Measurements from ENCODE around the gene ILF3.
A peak's percentile ranks its signal among the peaks of the same experiment; 100 is the strongest.

Gene ILF3

DNA sequence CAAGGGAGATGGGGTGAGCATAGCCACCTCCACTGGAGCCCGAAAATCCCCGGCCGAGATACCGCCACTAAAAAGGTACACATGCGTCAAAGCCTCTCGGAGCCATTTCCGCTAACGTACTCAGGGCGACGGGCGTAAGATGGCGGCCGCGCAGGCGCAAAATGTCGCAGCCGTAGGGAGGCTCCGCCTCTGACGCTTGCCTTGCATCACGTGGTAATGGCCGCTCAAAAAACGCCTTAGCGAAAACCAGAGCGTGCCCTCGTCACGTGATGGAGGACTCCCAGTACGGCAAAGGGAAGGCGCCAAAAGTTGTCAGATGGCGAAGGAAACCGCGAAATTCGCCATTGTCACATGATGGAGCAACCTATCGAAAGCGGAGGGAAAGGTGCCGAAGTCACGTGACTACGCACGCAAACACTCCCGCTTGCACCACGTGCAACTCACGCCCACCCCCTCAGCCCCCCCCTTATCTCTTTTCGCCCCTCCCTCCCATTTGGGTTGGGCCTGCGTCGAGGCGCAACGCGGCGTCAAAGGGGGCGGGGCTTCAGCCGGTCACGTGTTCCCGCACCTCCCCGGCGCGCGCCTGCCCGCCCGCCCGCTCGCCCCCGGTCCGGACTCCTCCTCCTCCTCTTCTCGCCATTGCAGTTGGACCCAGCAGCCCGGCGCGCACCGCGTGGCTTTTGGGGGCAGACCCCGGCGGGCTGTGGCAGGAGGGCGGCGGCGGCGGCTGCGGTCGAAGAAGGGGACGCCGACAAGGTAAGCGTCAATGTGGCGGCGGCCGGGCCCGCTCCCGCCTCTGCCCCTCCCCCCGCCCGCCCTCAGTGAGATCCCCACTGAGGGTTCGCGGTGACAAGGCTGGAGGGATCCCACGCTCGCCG, at the start of gene ILF3:
ILF3 (plus strand) TSS at position 615 of the 878 bp plus-strand sequence. CDS start 16,260 bp downstream, outside the sequence.
- peaks cover 3% of the 10 kb centered on the region; the same call in 1 of the 2 replicates for H3K36me3 ChIP-seq (ENCODE audit: insufficient read depth, low read length)
- peak within 1 kb of the TSS; percentile 88 for H2AFZ ChIP-seq (ENCODE audit: low read length, unreplicated experiment)
- no peaks in the 10 kb centered on the region for H3K27me3 ChIP-seq (ENCODE audit: insufficient read depth, low read length)
- H3K79me2 ChIP-seq (ENCODE audit: control insufficient read depth, insufficient read depth, low read length, unreplicated experiment) = peaks cover 52% of the 10 kb centered on the region
- H3K27ac ChIP-seq (ENCODE audit: low read depth, low read length) = peak within 1 kb of the TSS; percentile 97
- H3K4me3 ChIP-seq (ENCODE audit: low read depth, low read length) = peak within 1 kb of the TSS; percentile 96
- H3K4me1 ChIP-seq (ENCODE audit: control insufficient read depth, insufficient read depth, low read length, unreplicated experiment) = no peaks in the 10 kb centered on the region

DNA sequence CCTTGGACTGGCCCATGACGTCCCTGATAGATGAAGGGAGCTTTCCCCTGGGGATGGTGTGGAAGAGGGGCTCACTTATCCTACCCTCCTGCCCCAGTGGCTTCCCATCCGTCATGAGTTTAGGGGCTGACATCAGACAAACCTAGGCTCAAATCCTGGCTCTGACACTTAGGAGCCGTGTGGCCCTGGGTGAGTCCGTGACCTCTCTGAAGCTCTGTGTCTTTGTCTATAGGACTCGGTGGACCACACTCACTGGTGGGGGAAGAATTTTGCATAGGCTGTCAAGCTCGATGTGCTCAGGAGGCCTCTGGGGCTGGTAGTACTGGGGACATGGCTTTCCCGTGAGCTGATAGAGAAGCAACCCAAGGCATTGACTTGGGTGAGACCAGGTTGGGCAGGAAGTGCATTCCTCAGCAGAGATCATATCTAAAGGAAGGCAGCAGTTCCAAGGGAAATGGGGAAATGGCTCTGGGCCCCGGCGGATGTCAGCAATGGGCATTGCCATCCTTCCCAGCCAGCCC, 49.6 kb upstream of the ILF3 start:
- H2AFZ ChIP-seq (ENCODE audit: low read length, unreplicated experiment) = no peak overlapping the region
- no peak overlapping the region for H3K4me3 ChIP-seq (ENCODE audit: low read depth, low read length)
- H3K27ac ChIP-seq (ENCODE audit: low read depth, low read length) = no peak overlapping the region
- no peaks in the 10 kb centered on the region for H3K36me3 ChIP-seq (ENCODE audit: insufficient read depth, low read length)
- H3K4me1 ChIP-seq (ENCODE audit: control insufficient read depth, insufficient read depth, low read length, unreplicated experiment) = peaks cover 6% of the 10 kb centered on the region
- H3K27me3 ChIP-seq (ENCODE audit: insufficient read depth, low read length) = no peaks in the 10 kb centered on the region
- H3K79me2 ChIP-seq (ENCODE audit: control insufficient read depth, insufficient read depth, low read length, unreplicated experiment) = peaks cover 21% of the 10 kb centered on the region

GRCh38 chr19:10611907-10612306, 42.2 kb upstream of the ILF3 start:
- Histone ChIP-seq H3K4me1 (ENCODE audit: control insufficient read depth, insufficient read depth, low read length, unreplicated experiment) (peaks cover 7% of the 10 kb centered on the region), H3K27me3 (ENCODE audit: insufficient read depth, low read length) (no peaks in the 10 kb centered on the region), H3K4me3 (ENCODE audit: low read depth, low read length) (no peak overlapping the region), H3K36me3 (ENCODE audit: insufficient read depth, low read length) (no peaks in the 10 kb centered on the region), H2AFZ (ENCODE audit: low read length, unreplicated experiment) (no peak overlapping the region), H3K79me2 (ENCODE audit: control insufficient read depth, insufficient read depth, low read length, unreplicated experiment) (peaks cover 9% of the 10 kb centered on the region), H3K27ac (ENCODE audit: low read depth, low read length) (no peak overlapping the region)

DNA sequence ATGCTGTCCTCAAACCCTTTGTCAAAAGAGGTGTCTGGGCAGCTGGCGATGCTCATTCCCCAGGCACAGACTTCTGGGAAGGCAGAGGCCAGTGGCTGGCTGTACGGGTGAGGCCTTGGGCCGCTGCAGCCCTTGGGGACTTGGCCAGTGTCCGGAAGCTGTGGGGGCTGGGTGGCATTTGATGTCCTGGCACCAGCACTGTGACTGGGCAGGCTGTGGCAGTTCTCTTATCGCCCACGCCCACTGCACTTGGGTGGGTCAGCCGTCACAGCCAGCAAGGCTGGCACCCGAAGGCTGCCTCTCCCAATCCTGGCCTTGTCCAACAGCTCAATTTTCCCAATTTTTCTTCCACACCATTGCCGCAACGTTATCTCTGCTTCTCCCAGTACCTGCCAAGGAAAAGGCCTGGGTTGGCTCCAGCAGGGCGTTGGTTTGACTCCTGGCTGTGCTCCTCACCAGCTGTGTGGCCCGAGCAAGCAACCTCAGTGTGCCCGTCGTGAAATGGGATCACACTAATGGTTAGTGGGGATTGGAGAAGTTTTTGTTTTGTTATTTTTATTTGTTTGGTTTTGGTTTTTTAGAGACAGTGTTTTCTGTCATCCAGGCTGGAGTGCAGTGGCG, 41.5 kb upstream of the ILF3 start:
- H3K4me3 ChIP-seq (ENCODE audit: low read depth, low read length) = peak overlapping the region; percentile 12; the same call in 1 of the 2 replicates
- no peak overlapping the region for H3K27ac ChIP-seq (ENCODE audit: low read depth, low read length)
- H3K4me1 ChIP-seq (ENCODE audit: control insufficient read depth, insufficient read depth, low read length, unreplicated experiment) = peaks cover 12% of the 10 kb centered on the region
- H3K36me3 ChIP-seq (ENCODE audit: insufficient read depth, low read length) = no peaks in the 10 kb centered on the region
- H3K27me3 ChIP-seq (ENCODE audit: insufficient read depth, low read length) = no peaks in the 10 kb centered on the region
- H3K79me2 ChIP-seq (ENCODE audit: control insufficient read depth, insufficient read depth, low read length, unreplicated experiment) = peaks cover 13% of the 10 kb centered on the region
- H2AFZ ChIP-seq (ENCODE audit: low read length, unreplicated experiment) = no peak overlapping the region

- Histone ChIP-seq H3K27me3 (ENCODE audit: insufficient read depth, low read length) (no peaks in the 10 kb centered on the region), H3K4me3 (ENCODE audit: low read depth, low read length) (no peak overlapping the region), H3K4me1 (ENCODE audit: control insufficient read depth, insufficient read depth, low read length, unreplicated experiment) (peaks cover 13% of the 10 kb centered on the region), H3K79me2 (ENCODE audit: control insufficient read depth, insufficient read depth, low read length, unreplicated experiment) (peaks cover 13% of the 10 kb centered on the region), H2AFZ (ENCODE audit: low read length, unreplicated experiment) (no peak overlapping the region), H3K27ac (ENCODE audit: low read depth, low read length) (no peak overlapping the region), H3K36me3 (ENCODE audit: insufficient read depth, low read length) (no peaks in the 10 kb centered on the region)
These were observed 38.6 kb upstream of the ILF3 start for GRCh38 chr19:10615429-10616023.

- H3K4me3 ChIP-seq (ENCODE audit: low read depth, low read length) = peak overlapping the region; percentile 29; the same call in 1 of the 2 replicates
- H3K4me1 ChIP-seq (ENCODE audit: control insufficient read depth, insufficient read depth, low read length, unreplicated experiment) = peaks cover 9% of the 10 kb centered on the region
- H3K36me3 ChIP-seq (ENCODE audit: insufficient read depth, low read length) = no peaks in the 10 kb centered on the region
- peak overlapping the region; percentile 82 for H3K27ac ChIP-seq (ENCODE audit: low read depth, low read length)
- peaks cover 15% of the 10 kb centered on the region for H3K79me2 ChIP-seq (ENCODE audit: control insufficient read depth, insufficient read depth, low read length, unreplicated experiment)
- H3K27me3 ChIP-seq (ENCODE audit: insufficient read depth, low read length) = no peaks in the 10 kb centered on the region
- H2AFZ ChIP-seq (ENCODE audit: low read length, unreplicated experiment) = peak overlapping the region; percentile 50
These were observed 36.6 kb upstream of the ILF3 start for GRCh38 chr19:10617409-10618121.

DNA sequence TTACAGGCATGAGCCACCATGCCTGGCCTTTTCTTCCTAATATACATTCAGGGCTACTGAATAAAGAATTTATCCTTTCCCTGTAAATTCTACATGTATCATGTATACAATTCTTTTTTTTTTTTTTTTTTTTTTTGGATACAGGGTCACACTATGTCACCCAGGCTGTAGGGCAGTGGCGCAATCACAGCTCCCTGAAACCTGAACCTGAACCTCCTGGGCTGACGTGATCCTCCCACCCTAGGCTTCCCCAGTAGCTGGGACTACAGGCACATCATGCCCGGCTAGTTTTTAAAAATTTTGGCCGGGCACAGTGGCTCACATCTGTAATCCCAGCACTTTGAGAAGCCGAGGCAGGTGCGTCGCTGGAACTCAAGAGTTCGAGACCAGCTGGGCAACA, 35.3 kb upstream of the ILF3 start:
- peaks cover 15% of the 10 kb centered on the region for H3K79me2 ChIP-seq (ENCODE audit: control insufficient read depth, insufficient read depth, low read length, unreplicated experiment)
- no peak overlapping the region for H3K27ac ChIP-seq (ENCODE audit: low read depth, low read length)
- H3K27me3 ChIP-seq (ENCODE audit: insufficient read depth, low read length) = no peaks in the 10 kb centered on the region
- H3K36me3 ChIP-seq (ENCODE audit: insufficient read depth, low read length) = no peaks in the 10 kb centered on the region
- no peak overlapping the region for H2AFZ ChIP-seq (ENCODE audit: low read length, unreplicated experiment)
- peaks cover 6% of the 10 kb centered on the region for H3K4me1 ChIP-seq (ENCODE audit: control insufficient read depth, insufficient read depth, low read length, unreplicated experiment)
- H3K4me3 ChIP-seq (ENCODE audit: low read depth, low read length) = no peak overlapping the region

GRCh38 chr19:10620786-10621185, 33.4 kb upstream of the ILF3 start:
- Histone ChIP-seq H2AFZ (ENCODE audit: low read length, unreplicated experiment) (no peak overlapping the region), H3K36me3 (ENCODE audit: insufficient read depth, low read length) (no peaks in the 10 kb centered on the region), H3K4me1 (ENCODE audit: control insufficient read depth, insufficient read depth, low read length, unreplicated experiment) (peaks cover 10% of the 10 kb centered on the region), H3K27ac (ENCODE audit: low read depth, low read length) (no peak overlapping the region), H3K79me2 (ENCODE audit: control insufficient read depth, insufficient read depth, low read length, unreplicated experiment) (peaks cover 11% of the 10 kb centered on the region), H3K27me3 (ENCODE audit: insufficient read depth, low read length) (no peaks in the 10 kb centered on the region), H3K4me3 (ENCODE audit: low read depth, low read length) (no peak overlapping the region)

DNA sequence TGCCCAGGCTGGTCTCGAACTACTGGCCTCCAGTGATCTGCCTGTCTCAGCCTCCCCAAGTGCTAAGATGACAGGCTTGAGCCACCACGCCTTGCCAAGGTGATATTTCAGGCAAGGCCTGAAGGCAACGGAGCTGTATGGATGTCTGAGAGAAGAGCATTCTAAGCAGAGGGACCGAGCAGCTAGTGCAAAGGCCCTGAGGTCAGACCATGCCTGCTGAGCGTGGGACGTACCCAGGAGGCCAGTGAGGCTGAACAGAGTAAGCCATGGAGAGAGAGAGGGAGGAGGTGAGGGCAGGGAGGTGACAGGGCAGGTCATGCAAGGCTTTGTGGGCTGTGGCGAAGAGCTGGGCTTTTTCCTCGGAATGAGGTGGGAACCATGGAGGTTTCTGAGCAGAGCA, 32.2 kb upstream of the ILF3 start:
- peaks cover 13% of the 10 kb centered on the region for H3K79me2 ChIP-seq (ENCODE audit: control insufficient read depth, insufficient read depth, low read length, unreplicated experiment)
- H3K27ac ChIP-seq (ENCODE audit: low read depth, low read length) = no peak overlapping the region
- H3K4me1 ChIP-seq (ENCODE audit: control insufficient read depth, insufficient read depth, low read length, unreplicated experiment) = peaks cover 10% of the 10 kb centered on the region

GRCh38 chr19:10624585-10624984, 29.6 kb upstream of the ILF3 start:
- Histone ChIP-seq H3K36me3 (ENCODE audit: insufficient read depth, low read length) (no peaks in the 10 kb centered on the region), H3K27ac (ENCODE audit: low read depth, low read length) (no peak overlapping the region), H3K4me1 (ENCODE audit: control insufficient read depth, insufficient read depth, low read length, unreplicated experiment) (peaks cover 4% of the 10 kb centered on the region), H3K4me3 (ENCODE audit: low read depth, low read length) (peak overlapping the region; percentile 75), H3K27me3 (ENCODE audit: insufficient read depth, low read length) (no peaks in the 10 kb centered on the region), H3K79me2 (ENCODE audit: control insufficient read depth, insufficient read depth, low read length, unreplicated experiment) (peaks cover 9% of the 10 kb centered on the region), H2AFZ (ENCODE audit: low read length, unreplicated experiment) (no peak overlapping the region)

More for the DNA sequence above, 32.2 kb upstream of the ILF3 start:
- Histone ChIP-seq H3K27me3 (ENCODE audit: insufficient read depth, low read length) (no peaks in the 10 kb centered on the region), H3K4me3 (ENCODE audit: low read depth, low read length) (no peak overlapping the region), H2AFZ (ENCODE audit: low read length, unreplicated experiment) (no peak overlapping the region), H3K36me3 (ENCODE audit: insufficient read depth, low read length) (no peaks in the 10 kb centered on the region)

All from ACC112 (cell line).